Suppressor macrophage treated with lipopolysaccharide for 4 hours (primary cell): ENCODE data around the gene ARVCF.
"Not testable (repeated sequence)": the region's sequence is repeated elsewhere in the genome, so short reads cannot be mapped to it uniquely, and the experiment has no call there.

Experiments used
- DNase-seq: peaks from one replicate; pipeline ENCODE4 v3.0.0-alpha.2; 2020

The ARVCF gene

DNA sequence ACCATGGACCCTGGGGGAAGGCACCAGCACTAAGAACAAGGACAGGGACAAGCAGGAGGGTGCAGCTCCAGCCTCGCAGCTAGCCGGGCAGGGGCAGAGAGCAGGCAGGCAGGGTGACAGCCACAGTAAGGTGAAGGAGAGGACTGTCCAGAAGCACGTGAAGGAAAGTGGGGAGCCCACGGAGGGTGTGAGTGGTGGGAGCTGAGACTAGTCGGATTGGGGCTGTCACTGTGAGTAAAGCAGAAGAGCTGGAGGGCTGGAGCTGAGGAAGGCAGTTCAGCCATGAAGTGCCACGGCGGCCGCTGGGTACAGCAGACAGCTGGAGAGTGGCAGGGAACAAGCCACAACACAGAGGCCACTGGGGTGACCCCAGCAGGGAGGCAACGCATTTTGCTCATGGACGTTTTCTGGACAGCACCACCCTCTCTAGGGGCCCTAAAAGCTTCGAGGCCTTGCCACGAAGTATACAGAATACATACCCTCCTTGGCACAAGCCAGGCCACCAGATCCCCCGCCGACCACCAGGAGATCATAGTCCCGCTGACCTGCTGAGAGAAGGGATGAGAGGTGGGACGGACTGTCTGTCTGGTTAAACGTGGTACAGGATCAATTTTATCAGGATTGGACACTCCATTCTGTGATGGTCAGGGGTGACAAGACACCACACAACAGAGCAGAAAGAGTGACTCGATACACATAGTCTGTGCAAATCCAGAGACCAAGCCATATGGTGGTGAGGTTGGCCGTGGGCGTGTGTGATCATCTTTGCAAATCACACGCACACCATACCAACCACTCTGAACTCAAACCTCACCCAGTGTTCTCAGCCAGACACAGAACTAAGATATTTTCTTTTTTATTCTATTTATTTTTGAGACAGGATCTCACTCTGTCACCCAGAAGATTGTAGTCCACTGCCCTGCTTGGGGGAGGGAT is 85.8 kb downstream of the ARVCF start:
- peak; percentile 45 for DNase-seq

DNA sequence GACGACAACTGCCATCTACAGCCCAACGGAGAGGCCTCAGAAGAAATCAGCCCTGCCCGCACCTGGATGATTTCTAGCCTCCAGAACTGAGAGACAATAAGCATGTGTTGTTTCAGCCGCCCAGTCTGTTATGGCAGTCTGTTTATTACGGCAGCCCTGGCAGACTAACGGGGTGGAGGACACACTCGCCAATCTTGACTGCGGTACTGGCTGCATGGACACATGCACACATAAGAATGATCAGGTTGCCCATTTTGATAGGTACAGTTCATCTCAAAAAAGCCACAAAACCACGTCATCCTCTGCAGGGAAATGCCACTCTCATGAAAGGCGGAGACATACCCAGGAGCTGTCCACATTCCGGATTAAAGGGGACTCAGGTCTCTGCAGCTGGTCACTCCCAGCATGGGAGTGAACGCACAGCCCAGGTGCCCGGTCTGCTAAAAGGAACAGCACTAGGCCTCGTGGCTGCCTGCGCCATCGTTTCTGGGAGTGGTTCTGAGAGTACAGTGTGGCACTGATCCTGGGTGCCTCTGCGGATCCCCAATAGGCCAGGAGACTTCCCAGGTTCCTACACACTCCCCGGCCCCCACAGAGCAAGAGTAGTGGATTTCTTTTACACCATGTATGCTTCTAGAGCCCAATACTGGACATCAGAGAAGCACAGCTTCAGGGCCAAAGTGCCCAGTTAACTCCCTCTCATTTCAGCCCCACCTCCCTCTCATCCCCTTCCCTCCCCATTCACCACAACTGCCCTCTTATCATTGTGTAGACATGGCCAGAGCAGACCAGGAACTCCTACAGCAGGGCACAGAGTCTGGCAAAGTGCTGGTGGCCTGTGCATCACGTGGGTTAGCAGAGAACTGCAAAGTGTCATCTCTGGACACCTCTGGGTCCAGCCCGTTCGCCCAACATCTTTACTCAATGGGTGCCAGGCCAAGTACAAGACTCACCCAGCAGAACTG is 86.8 kb downstream of the ARVCF start:
- no peak for DNase-seq

DNA sequence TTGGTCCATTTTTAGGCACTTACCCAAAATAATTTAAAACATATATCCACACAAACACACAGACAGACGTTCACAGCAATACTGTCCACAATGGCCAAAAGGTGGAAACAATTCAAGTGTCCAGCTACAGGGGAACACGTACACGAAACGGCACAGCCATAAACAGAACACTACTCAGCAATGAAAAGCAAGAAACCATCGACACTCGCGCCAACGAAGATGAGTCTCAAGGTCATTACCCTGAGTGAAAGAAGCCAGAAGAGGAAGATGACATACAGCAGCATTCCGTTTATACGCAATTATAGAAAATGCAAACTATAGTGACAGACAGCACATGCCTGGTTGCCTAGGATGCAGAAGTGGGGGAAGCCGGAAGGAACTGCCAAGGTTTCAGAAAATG is 88.4 kb downstream of the ARVCF start:
- DNase-seq = peak; percentile 41

DNA sequence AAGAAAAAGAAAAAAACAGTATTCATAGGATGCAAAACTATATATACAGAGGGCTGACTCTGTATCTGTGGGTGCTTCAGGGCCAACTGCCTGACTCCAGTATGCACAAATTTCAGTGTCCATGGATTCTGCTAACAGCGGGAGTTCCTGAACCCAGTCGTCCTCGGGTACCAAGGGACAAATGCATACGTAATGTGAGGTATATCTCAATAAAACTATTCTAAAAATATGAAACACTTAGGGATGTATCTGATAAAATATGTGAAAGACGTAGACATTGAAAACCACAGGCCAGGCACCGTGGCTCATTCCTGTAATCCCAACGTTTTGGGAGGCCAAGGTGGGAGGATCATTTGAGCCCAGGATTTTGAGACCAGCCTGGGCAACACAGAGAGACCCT is 88.9 kb downstream of the ARVCF start:
- no peak for DNase-seq

DNA sequence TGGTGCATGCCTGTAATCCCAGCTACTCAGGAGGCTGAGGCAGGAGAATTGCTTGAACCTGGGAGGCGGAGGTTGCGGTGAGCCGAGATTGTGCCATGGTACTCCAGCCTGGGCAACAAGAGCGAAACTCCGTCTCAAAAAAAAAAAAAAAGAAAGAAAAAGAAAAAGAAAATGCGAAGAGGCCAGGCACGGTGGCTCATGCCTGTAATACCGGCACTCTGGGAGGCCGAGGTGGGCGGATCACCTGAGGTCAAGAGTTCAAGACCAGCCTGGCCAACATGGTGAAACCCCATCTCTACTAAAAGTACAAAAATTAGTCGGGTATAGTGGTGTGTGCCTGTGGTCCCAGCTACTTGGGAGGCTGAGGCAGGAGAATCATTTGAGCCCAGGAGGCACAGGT is 90.6 kb downstream of the ARVCF start:
- DNase-seq = not testable (repeated sequence)

DNA sequence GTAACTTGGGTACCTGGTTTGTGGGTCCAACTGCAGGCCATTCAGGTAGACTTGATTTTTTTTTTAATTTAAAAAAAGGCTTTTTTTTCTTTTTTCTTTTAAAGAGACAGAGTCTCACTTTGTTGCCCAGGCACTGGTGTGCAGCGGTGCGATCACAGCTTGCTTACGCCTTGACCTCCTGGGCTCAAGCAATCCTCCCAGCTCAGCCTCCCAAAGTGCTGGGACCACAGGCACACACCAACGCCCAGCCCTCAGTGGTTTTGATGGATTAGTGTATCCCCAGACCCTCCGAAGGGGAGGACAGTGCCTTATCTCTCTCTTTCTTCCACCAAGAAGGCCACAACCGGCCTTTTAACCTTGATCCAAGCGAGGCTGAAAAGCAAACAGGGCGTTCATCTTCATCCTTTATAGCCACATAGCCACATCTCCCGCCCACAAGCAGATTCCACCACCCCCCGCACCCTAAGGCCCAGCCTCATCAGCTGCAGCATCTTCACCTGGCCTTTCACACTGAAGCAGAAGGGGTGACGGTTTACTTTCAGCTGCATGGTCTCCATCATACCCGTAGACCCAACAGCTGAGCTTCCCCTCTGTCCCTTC is 92.6 kb downstream of the ARVCF start:
- DNase-seq = no peak

DNA sequence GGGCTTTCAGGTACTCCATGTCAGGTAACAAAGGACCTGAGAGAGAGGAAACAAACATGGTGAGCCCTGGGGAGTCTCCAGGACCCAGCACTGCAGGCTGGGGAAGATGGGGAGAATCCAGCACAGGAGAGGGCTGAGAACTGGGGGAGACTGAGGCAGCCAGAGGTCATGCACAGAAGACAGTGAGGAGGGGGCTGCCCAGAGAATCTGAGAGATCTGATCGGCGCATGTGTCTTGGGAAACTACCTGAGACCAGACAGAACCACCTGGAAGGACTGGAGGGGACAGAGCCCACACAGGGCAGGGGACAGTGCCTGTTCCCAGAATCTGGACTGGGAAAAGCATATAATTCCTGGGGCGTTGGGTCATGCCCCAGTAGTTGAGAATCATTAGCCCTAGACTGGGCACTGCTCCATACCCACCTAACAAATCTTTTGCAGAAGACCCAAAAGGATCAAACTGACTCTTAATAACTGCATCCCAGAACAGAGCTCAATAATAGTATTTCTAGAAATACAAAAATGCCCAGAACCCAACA is 95.0 kb downstream of the ARVCF start:
- no peak for DNase-seq
